Measurements from ENCODE around the gene FGD6.
"Not testable (repeated sequence)": the region's sequence is repeated elsewhere in the genome, so short reads cannot be mapped to it uniquely, and the experiment has no call there.

The FGD6 gene

GRCh38 chr12:95178136-95178535, 39.1 kb downstream of the FGD6 start:
- no peak for DNase-seq (ENCODE audit: low read depth in 2 of 2)

GRCh38 chr12:95177201-95177768, 40.0 kb downstream of the FGD6 start:
- no peak for DNase-seq (ENCODE audit: low read depth in 2 of 2)

- peak; percentile 53 to 56 for DNase-seq (ENCODE audit: low read depth in 2 of 2)
These were observed 43.6 kb downstream of the FGD6 start for GRCh38 chr12:95173392-95174251.

GRCh38 chr12:95169368-95169767, 47.9 kb downstream of the FGD6 start:
- DNase-seq (ENCODE audit: low read depth in 2 of 2), result no peak

DNA sequence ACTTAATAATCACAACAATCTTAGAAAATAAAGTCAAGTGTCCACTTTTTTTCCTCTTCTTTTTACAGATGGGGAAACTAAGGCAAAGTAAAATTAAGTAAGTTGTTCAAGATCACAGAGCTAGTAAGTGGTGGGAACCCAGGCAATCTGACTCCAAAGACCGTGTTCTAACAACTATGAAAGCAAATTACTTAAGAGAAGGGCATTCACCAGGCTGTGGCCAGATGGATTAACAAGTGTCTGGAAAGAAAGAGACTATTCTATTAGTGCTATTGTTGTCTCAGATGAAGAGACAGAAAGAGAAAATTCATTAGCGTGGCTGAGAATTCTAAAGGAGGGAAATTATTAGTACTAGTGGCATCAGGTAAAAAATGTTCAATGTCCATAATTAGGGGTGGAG, 48.5 kb downstream of the FGD6 start:
- DNase-seq (ENCODE audit: low read depth in 2 of 2), result no peak

- DNase-seq (ENCODE audit: low read depth in 2 of 2), result peak in 1 of 2 experiments; percentile 19
These were observed 52.6 kb downstream of the FGD6 start for GRCh38 chr12:95164656-95165055.

DNA sequence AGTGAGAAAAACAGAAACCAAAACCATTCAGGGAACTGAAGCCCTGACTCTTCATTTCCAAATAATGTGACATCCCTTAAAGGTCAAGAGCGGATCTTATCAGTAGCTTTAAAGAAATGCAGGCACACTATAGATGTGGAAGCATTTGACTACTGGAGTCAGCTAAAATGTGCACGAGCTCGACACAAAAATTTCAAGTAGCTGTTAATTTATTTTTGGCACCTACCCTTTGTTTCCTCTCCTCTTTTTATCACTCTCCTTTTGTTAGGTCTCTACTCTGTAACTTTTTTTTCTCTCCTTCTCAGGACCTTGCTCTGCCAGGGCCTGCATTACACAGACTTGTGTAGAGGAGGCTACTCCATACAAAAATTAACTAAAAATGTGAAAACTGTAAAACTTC, 58.3 kb downstream of the FGD6 start:
- no peak for DNase-seq (ENCODE audit: low read depth in 2 of 2)

- DNase-seq (ENCODE audit: low read depth in 2 of 2), result no peak
These were observed 65.4 kb downstream of the FGD6 start for GRCh38 chr12:95151821-95152220.

DNA sequence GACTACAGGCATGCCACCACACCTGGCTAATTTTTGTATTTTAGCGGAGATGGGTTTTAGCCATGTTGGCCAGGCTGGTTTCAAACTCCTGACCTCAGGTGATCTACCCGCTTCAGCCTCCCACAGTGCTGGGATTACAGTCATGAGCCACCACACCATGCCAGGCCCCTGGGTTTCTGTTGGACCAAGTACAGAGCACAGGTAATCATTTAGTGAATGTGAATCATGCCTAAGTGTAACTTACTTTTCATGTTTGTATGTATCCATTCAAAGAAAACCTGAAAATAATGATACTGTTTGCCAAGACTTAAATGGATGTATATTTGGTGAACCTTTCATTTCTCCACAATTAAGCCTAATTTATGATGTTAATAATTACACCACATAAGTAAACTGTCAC, 65.9 kb downstream of the FGD6 start:
- DNase-seq (ENCODE audit: low read depth in 2 of 2), result no peak

- no peak for DNase-seq (ENCODE audit: low read depth in 2 of 2)
These were observed 66.8 kb downstream of the FGD6 start for GRCh38 chr12:95150501-95150900.

DNA sequence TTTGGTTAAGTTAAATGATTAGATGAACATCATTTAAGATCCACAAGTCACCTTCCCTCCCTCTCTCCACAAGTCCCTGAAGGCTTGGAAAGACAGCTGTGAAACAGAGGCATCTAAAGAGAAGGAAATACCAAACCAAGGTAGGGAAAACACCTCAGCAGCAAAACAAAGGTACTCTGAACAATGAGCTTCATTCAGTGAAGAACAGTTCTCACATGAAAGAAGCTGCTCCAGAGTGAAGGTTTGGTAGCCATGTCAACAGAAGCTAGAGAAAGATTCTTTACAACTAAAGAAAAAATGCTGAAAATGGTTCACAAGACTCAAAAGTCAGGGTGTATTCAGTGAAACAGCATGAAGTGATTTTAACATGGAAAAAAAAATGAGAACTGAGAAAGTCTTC, 69.4 kb downstream of the FGD6 start:
- DNase-seq (ENCODE audit: low read depth in 2 of 2), result no peak

DNA sequence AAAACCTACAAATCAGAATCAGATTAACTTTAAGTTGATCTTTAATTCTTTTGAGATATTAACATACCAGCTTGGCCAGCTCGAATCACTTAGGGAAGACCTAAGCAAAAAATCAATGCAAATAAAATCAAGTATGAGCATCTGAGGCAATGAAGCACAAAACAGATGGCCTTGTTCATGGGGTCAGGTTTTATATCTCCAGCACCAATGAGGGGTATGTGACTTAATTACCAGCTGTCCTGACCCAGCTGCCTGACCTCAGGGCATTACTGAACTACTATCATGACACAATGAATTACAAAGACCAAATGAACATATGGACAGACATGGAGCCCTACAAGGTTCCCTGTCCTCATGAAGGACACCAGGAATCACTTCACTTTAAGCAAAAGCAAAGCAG, 70.5 kb downstream of the FGD6 start:
- DNase-seq (ENCODE audit: low read depth in 2 of 2), result no peak

- DNase-seq (ENCODE audit: low read depth in 2 of 2), result no peak
These were observed 73.6 kb downstream of the FGD6 start for GRCh38 chr12:95143621-95144205.

DNA sequence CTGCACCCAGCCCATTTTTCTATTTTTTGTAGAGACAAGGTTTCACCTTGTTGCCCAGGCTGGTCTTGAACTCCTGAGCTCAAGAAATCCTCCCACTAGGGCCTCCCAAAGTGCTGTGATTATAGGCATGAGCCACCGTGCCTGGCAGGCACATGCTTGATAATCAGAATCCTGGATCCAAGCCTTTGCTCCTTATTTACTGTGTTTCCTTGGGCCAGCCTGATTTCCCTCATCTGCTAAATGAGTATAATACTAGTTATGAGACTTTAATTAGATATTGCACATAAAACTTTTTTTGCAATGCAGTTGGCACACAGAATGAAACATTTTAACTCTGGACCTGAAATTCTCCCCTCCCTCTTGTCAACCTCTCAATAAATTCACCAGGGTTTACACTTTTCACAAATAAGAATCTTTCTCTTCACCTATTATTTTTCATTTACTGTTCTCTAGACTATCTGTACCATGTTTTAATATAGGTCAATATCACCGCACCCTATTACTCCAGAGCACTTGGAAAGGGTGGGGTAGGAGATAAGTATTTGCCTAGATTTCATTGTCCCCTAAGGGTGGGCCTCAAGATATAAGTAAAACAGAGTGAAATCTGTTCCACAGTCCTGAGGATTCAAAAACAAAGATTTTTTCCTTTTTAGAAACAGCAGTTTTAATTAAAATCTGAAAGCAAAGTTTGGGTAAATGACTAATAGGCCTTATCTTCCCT, 74.7 kb downstream of the FGD6 start:
- DNase-seq (ENCODE audit: low read depth in 2 of 2), result no peak

GRCh38 chr12:95141310-95141709, 76.0 kb downstream of the FGD6 start:
- no peak for DNase-seq (ENCODE audit: low read depth in 2 of 2)

DNA sequence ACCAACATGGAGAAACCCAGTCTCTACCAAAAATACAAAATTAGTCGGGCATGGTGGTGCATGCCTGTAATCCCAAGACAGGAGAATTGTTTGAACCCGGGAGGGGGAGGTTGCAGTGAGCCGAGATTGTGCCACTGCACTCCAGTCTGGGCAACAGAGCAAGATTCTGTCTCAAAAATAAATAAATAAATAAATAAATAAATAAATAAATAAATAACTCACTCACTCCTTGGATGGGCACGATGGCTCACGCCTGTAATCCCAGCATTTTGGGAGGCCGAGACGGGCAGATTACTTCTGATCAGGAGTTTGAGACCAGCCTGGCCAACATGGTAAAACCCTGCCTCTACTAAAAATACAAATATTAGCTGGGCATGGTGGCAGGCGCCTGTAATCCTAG, 79.2 kb downstream of the FGD6 start:
- DNase-seq (ENCODE audit: low read depth in 2 of 2), result not testable (repeated sequence)

DNA sequence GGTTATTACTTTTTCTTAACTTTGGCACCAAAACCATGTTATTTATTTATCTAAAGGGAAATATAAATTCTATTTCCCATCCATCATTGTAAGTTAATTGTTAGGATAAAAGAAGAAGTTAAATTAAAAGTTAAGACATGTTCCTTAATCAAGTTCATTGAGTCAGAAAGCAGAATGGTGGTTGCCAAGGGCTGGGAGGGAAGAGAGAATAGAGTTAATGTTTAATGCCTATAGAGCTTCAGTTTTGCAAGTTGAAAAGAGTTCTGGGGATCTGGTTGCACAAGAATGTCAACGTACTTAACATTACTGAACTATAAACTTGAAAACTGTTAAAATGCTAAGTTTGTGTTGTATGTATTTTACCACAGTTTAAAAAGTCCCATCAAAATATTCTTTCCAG, 80.7 kb downstream of the FGD6 start:
- DNase-seq (ENCODE audit: low read depth in 2 of 2), result no peak

- no peak for DNase-seq (ENCODE audit: low read depth in 2 of 2)
These were observed 83.2 kb downstream of the FGD6 start for GRCh38 chr12:95134085-95134484.

DNA sequence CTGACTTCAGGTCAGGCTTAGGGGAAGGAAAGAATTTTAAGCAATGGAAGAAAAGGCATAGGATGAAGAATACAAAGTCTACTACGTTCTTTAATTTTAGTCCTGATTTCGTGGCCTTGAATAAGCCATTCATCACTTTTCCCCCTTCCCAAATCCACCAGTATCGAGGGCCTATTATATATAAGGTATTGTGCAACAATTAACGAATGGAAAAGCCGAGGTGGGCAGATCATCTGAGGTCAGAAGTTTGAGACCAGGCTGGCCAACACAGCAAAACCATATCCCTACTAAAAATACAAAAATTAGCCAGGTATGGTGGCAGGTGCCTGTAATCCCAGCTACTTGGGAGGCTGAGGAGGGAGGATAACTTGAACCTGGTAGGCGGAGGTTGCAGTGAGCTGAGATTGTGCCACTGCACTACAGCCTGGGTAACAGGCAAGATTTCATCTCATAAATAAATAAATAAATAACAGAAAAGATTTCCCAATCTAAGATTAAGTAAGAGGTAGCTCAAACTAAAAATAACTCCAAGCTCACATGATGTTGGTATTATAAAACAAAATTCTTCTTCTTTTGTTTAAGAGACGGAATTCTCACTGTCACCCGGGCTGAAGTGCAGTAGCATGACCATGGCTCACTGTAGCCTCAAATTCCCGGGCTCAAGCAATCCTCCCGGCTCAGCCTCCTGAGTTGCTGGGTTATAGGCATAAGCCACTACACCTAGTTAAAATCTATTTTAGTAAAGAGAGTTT, 85.5 kb downstream of the FGD6 start:
- DNase-seq (ENCODE audit: low read depth in 2 of 2), result no peak

DNA sequence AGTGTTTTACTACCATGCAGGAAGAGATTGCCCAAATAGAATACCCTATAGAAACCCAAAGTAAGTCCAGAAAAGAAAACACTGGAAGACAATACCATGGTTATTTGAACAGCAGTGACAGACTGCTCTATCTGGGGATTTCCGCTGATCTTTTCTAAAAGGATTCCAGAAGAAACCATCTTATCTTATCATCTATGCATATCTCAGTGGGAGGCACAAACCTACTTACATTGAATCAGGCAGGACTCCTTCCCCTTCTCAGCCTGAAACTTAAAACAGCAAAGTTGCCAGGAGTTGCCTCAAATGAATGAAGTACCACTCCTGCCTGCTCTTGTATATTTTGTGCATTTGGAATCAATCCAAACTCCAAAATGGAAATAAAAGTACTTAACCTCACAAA, 87.2 kb downstream of the FGD6 start:
- DNase-seq (ENCODE audit: low read depth in 2 of 2), result no peak

DNA sequence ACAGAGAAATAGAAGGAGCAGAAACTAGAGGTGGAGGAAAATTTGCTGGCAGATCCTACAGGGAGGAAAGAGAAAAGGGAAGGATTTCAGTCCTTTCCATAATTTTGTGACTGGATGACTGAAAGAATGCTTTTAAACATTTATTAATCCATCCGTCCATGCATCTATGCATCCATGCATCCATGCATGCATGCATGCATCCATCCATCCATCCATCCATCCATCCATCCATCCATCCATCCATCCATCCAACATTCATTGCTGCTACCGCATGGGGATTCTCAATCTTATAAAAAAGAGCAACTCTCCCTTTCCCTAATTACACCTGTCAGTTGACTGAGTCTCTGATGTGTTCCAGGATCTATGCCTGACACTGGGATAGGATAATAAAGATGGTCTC, 88.2 kb downstream of the FGD6 start:
- DNase-seq (ENCODE audit: low read depth in 2 of 2), result no peak

- no peak for DNase-seq (ENCODE audit: low read depth in 2 of 2)
These were observed 90.5 kb downstream of the FGD6 start for GRCh38 chr12:95126736-95127135.

Data from fibroblast of skin of left biceps (primary cell).